Right lobe of liver (tissue), 6 donors: ENCODE measurements around the gene EEF2. TPM values are rescaled to one million over a fixed set of nuclear protein-coding genes. Genes with fewer than 3 reads are reported as not detected.

Source experiments
- ATAC-seq, 4 donors: fragments of 200-7000 bp; cut with Tn5 transposase; one replicate each; pipeline ENCODE4 v1.9.1; 2020; ENCODE audit warnings: mild to moderate bottlenecking in 4 of 4, moderate library complexity in 4 of 4
- DNase-seq, 3 donors: peaks; one replicate each; pipeline ENCODE4 v3.0.0-alpha.2; 2020
- H3K27ac ChIP-seq, 3 donors: fragments of 200-600 bp; one replicate each; pipeline ENCODE4 v1.8.0; 2022
- H3K27me3 ChIP-seq, 2 donors: fragments of 200-600 bp; one replicate each; pipeline ENCODE4 v1.8.0; 2022
- H3K36me3 ChIP-seq, 4 donors: fragments of 200-600 bp; sonication (generic) in 1 of 4; one replicate each; pipeline versions ENCODE4 v1.5.1 to v1.8.0; 2017 to 2022; ENCODE audit warnings: control low read depth in 1 of 4
- H3K4me1 ChIP-seq, 4 donors: fragments of 200-600 bp; sonication (generic) in 1 of 4; one replicate each; pipeline versions ENCODE4 v1.5.1 to v1.8.0; 2017 to 2022; ENCODE audit warnings: control low read depth in 1 of 4
- H3K4me3 ChIP-seq, 3 donors: fragments of 200-600 bp; one replicate each; pipeline ENCODE4 v1.8.0; 2022
- H3K9me3 ChIP-seq, 4 donors: fragments of 200-600 bp; sonication (generic) in 1 of 4; one replicate each; pipeline versions ENCODE4 v1.5.1 to v1.8.0; 2017 to 2022; ENCODE audit warnings: control low read depth in 1 of 4
- CTCF ChIP-seq, 4 donors: fragments of 200-600 bp in 3 of 4; fragments of 450-650 bp in 1 of 4; IDR thresholded peaks; one replicate each; pipeline versions ENCODE4 v1.5.1 to v1.8.0; 2016 to 2022; ENCODE audit warnings: antibody characterized with exemption in 4 of 4, mild to moderate bottlenecking in 2 of 4
- POLR2A ChIP-seq: fragments of 450-650 bp; IDR thresholded peaks from one replicate; pipeline ENCODE4 v1.6.1; 2017; ENCODE audit warnings: antibody characterized with exemption, mild to moderate bottlenecking
- whole genome bisulfite sequencing: methylation state at CpG from one replicate; pipeline ENCODE4 v1.1.6; 2018; ENCODE audit warnings: low coverage, low lambda C conversion rate; ENCODE audit not compliant: insufficient coverage; ENCODE audit errors: missing lambda C conversion rate; 5-methylcytosine and 5-hydroxymethylcytosine counted together
- intact Hi-C, 2 donors: fragments of 100-400 bp; cut with DNase I; formaldehyde crosslinking; loops; one replicate each; pipeline versions ENCODE4 v1.11.2 to v1.14.1; 2022
- total RNA-seq, 6 experiments: library from RNA; depleted of rRNA in 2 of 6; stranded (reverse); fragments of >200 nt in 2 of 6; fragmentation: NEBNext Ultra II Directional in 3 of 6; extraction: Animal tissue kit (Norgen Biotek cat#: 25700) in 3 of 6; gene quantifications; one replicate each; pipeline versions ENCODE4 v1.1.0 to v1.2.4, GENCODE V29; 2016 to 2023
- donor health status: DM: no; HTN: yes; CAD: no.
- donor health status: DM: no; HTN: no; CAD: no.
- donor health status: DM: no; HTN: no; CAD: no.
- donor health status: DM: no; HTN: yes; CAD: no.
- donor health status: DM: no; HTN: yes; CAD: no.

EEF2 gene
- total RNA-seq, 6 experiments from 2014 or later = 933 to 1,231 (median 1,031) TPM

GRCh38 chr19:4028334-4029246 is 43.3 kb upstream of the EEF2 start:
- Histone ChIP-seq H3K4me1 (no peaks in the 10 kb centered on the region), H3K27me3 (no peaks in the 10 kb centered on the region), H3K36me3 (peaks cover 0 to 22% (median 4%) of the 10 kb centered on the region in 4 donors), H3K27ac (no peak overlapping the region), H3K9me3 (no peaks in the 10 kb centered on the region), H3K4me3 (no peak overlapping the region)
- DNase-seq (peak in 1 of 3 donors; percentile 46), ATAC-seq (no peak)
- intact Hi-C loops = no loop called here
- no peak for TF ChIP-seq CTCF (IDR thresholded peaks at IDR 0.05)
- no peak for TF ChIP-seq POLR2A
- WGBS = 95% methylated on average over 12 of the region's 48 CpGs

GRCh38 chr19:4027146-4027545 is 41.9 kb upstream of the EEF2 start:
- H3K36me3 ChIP-seq = peaks cover 0 to 15% (median 3%) of the 10 kb centered on the region in 4 donors
- H3K27ac ChIP-seq = no peak overlapping the region
- DNase-seq = no peak
- TF ChIP-seq CTCF (IDR thresholded peaks at IDR 0.05) = no peak
- no peak for TF ChIP-seq POLR2A
- H3K9me3 ChIP-seq = no peaks in the 10 kb centered on the region
- intact Hi-C loops = no loop called here
- H3K27me3 ChIP-seq = no peaks in the 10 kb centered on the region
- H3K4me1 ChIP-seq = no peaks in the 10 kb centered on the region
- WGBS = 84% methylated on average over 9 of the region's 16 CpGs
- no peak overlapping the region for H3K4me3 ChIP-seq
- ATAC-seq = no peak

GRCh38 chr19:4025317-4025716 is 40.1 kb upstream of the EEF2 start:
- no peak overlapping the region for H3K4me3 ChIP-seq
- no peak overlapping the region for H3K27ac ChIP-seq
- no peak for DNase-seq
- H3K27me3 ChIP-seq = no peaks in the 10 kb centered on the region
- H3K9me3 ChIP-seq = no peaks in the 10 kb centered on the region
- H3K36me3 ChIP-seq = peaks cover 0 to 15% (median 2%) of the 10 kb centered on the region in 4 donors
- H3K4me1 ChIP-seq = no peaks in the 10 kb centered on the region
- whole genome bisulfite sequencing = 17% methylated on average over 1 of the region's 11 CpGs
- intact Hi-C loops = no loop called here
- TF ChIP-seq CTCF (IDR thresholded peaks at IDR 0.05) = no peak
- no peak for TF ChIP-seq POLR2A
- no peak for ATAC-seq

- no peak for TF ChIP-seq CTCF (IDR thresholded peaks at IDR 0.05)
- no peak for TF ChIP-seq POLR2A
- DNase-seq = peak in 1 of 3 donors; percentile 51
- H3K4me1 ChIP-seq = no peaks in the 10 kb centered on the region
- H3K9me3 ChIP-seq = no peaks in the 10 kb centered on the region
- no peak overlapping the region for H3K27ac ChIP-seq
- peak; percentile 49 to 55 (median 52) for ATAC-seq
- WGBS = 17% methylated on average over 1 of the region's 34 CpGs
- H3K27me3 ChIP-seq = no peaks in the 10 kb centered on the region
- no peak overlapping the region for H3K4me3 ChIP-seq
- peaks cover 0 to 5% (median 2%) of the 10 kb centered on the region in 4 donors for H3K36me3 ChIP-seq
- intact Hi-C loops = no loop called here
These were observed 38.5 kb upstream of the EEF2 start for GRCh38 chr19:4023600-4024398.
